Esophagus squamous epithelium (tissue), 4 donors: ENCODE results near the gene MAPK7.

ENCODE experiments used
- POLR2A ChIP-seq, 4 donors: fragments of 450-650 bp; IDR thresholded peaks; one replicate each; pipeline ENCODE4 v1.6.1; 2017; ENCODE audit warnings: antibody characterized with exemption in 4 of 4, mild to moderate bottlenecking in 4 of 4, moderate library complexity in 3 of 4
- TF ChIP-seq, protein P1 (sequence below), 6 experiments: fragments of 450-650 bp in 4 of 6; fragments of 200-600 bp in 2 of 6; sonication (generic) in 2 of 6; IDR thresholded peaks; one replicate each; pipeline ENCODE4 v1.5.1; 2016 to 2019; ENCODE audit warnings: antibody characterized with exemption in 6 of 6, mild to moderate bottlenecking in 4 of 6, moderate library complexity in 4 of 6

DNA sequence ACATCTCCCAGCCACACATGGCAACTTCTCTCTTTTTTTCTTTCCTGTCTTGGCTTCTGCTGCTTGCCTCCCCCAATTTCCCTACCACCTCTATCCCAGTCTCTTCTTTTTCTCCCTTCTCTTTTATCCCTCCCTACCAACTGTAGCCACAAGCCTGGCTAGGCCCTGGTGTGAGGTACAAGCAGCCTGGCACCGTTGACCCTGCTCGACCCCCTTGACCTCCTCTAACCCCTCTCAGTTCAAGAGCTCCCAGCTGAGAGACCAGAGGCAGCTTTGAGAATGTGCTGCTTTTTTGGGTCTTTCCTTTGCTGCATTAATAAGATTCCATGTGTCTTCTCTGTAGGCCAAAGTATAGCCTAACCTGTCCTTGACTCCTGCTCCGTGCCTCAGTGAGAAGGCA lies 48.0 kb upstream of the MAPK7 start:
- no peak for TF ChIP-seq POLR2A (IDR thresholded peaks at IDR 0.05)
- TF ChIP-seq, protein P1, sequence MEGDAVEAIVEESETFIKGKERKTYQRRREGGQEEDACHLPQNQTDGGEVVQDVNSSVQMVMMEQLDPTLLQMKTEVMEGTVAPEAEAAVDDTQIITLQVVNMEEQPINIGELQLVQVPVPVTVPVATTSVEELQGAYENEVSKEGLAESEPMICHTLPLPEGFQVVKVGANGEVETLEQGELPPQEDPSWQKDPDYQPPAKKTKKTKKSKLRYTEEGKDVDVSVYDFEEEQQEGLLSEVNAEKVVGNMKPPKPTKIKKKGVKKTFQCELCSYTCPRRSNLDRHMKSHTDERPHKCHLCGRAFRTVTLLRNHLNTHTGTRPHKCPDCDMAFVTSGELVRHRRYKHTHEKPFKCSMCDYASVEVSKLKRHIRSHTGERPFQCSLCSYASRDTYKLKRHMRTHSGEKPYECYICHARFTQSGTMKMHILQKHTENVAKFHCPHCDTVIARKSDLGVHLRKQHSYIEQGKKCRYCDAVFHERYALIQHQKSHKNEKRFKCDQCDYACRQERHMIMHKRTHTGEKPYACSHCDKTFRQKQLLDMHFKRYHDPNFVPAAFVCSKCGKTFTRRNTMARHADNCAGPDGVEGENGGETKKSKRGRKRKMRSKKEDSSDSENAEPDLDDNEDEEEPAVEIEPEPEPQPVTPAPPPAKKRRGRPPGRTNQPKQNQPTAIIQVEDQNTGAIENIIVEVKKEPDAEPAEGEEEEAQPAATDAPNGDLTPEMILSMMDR (IDR thresholded peaks at IDR 0.05): no peak
